CD8-positive, alpha-beta memory T cell (primary cell): Measurements from ENCODE around the gene SLC25A21. TPM values are rescaled to one million over a fixed set of nuclear protein-coding genes. Genes with fewer than 3 reads are reported as not detected.
A peak's percentile ranks its signal among the peaks of the same experiment; 100 is the strongest.
"Not testable (repeated sequence)": the region's sequence is repeated elsewhere in the genome, so short reads cannot be mapped to it uniquely, and the experiment has no call there.

Experiments
- CTCF ChIA-PET: fragments of 350-600 bp; sonication (Branson Sonifier 250); formaldehyde crosslinking; loops from one replicate; lab custom pipeline; 2021; ENCODE audit warnings: antibody characterized with exemption; lab: Charles Lee
- POLR2A ChIA-PET: fragments of 350-600 bp; sonication (Branson Sonifier 250); formaldehyde crosslinking; loops from one replicate; lab custom pipeline; 2021; ENCODE audit warnings: antibody characterized with exemption; lab: Charles Lee
- DNase-seq, 5 donors: peaks; one replicate each; pipeline versions ENCODE4 v3.0.0 to v3.0.0-alpha.2; 2020 to 2022; ENCODE audit warnings: mixed read lengths in 1 of 5
- H3K27ac ChIP-seq: one replicate; pipeline ENCODE4 v1.7.0; 2013; ENCODE audit warnings: low read depth, mild to moderate bottlenecking, low read length, moderate library complexity
- H3K27me3 ChIP-seq: 2 replicates; pipeline ENCODE4 v1.7.0; 2013; ENCODE audit warnings: low read length, mild to moderate bottlenecking; ENCODE audit not compliant: insufficient read depth, poor library complexity, severe bottlenecking
- H3K36me3 ChIP-seq: 2 replicates; pipeline ENCODE4 v1.7.0; 2013; ENCODE audit warnings: mild to moderate bottlenecking, low read length, moderate library complexity; ENCODE audit not compliant: insufficient read depth
- H3K4me1 ChIP-seq: 2 replicates; pipeline ENCODE4 v1.7.0; 2013; ENCODE audit warnings: mild to moderate bottlenecking, low read length, moderate library complexity; ENCODE audit not compliant: insufficient read depth
- H3K4me3 ChIP-seq: 2 replicates; pipeline ENCODE4 v1.7.0; 2013; ENCODE audit warnings: mild to moderate bottlenecking, low read length
- H3K9me3 ChIP-seq: 2 replicates; pipeline ENCODE4 v1.7.0; 2013; ENCODE audit warnings: mild to moderate bottlenecking, low read length
- H3K27ac Mint-ChIP-seq, 8 donors: one replicate each; pipeline ENCODE4 v1.8.0; 2020 to 2021; ENCODE audit warnings: mixed read lengths in 8 of 8, mild to moderate bottlenecking in 6 of 8, inconsistent platforms in 3 of 8, moderate library complexity in 3 of 8
- H3K27me3 Mint-ChIP-seq, 2 donors: one replicate each; pipeline ENCODE4 v1.8.0; 2020 to 2021; ENCODE audit warnings: mixed read lengths in 2 of 2, mild to moderate bottlenecking in 1 of 2, moderate library complexity in 1 of 2
- H3K36me3 Mint-ChIP-seq, 3 donors: one replicate each; pipeline ENCODE4 v1.8.0; 2020 to 2021; ENCODE audit warnings: mixed read lengths in 3 of 3, inconsistent platforms in 1 of 3, mild to moderate bottlenecking in 1 of 3
- H3K4me1 Mint-ChIP-seq, 3 donors: one replicate each; pipeline ENCODE4 v1.8.0; 2020 to 2021; ENCODE audit warnings: mixed read lengths in 3 of 3, inconsistent platforms in 1 of 3, mild to moderate bottlenecking in 1 of 3
- H3K4me3 Mint-ChIP-seq, 7 donors: one replicate each; pipeline ENCODE4 v1.8.0; 2020 to 2021; ENCODE audit warnings: mixed read lengths in 7 of 7, mild to moderate bottlenecking in 6 of 7, moderate library complexity in 4 of 7, inconsistent platforms in 2 of 7
- H3K9me3 Mint-ChIP-seq, 5 donors: one replicate each; pipeline ENCODE4 v1.8.0; 2020 to 2022; ENCODE audit warnings: mixed read lengths in 5 of 5, mild to moderate bottlenecking in 3 of 5, moderate library complexity in 2 of 5, inconsistent platforms in 1 of 5
- polyA plus RNA-seq: library from polyadenylated mRNA; unstranded; fragments of 300-500 nt; fragmentation: Illumina TruSeq; gene quantifications from one replicate; pipeline ENCODE4 v1.2.3, GENCODE V29; 2021
- total RNA-seq, 2 experiments: library from RNA; stranded (reverse); gene quantifications; one replicate each; pipeline ENCODE4 v1.2.3, GENCODE V29; 2021

Gene SLC25A21
- total and polyA plus RNA-seq, 3 experiments from 2014 or later = not detected

GRCh38 chr14:36702474-36702873 is 469.9 kb downstream of the SLC25A21 start:
- Mint-ChIP-seq H3K27me3 (peaks cover 2 to 4% of the 10 kb centered on the region in 2 donors), H3K4me3 (no peak overlapping the region), H3K9me3 (peaks cover 0 to 9% (median 6%) of the 10 kb centered on the region in 5 donors), H3K4me1 (no peaks in the 10 kb centered on the region), H3K27ac (no peak overlapping the region), H3K36me3 (no peaks in the 10 kb centered on the region)
- POLR2A ChIA-PET = no interaction called here
- Histone ChIP-seq H3K27ac (no peak overlapping the region), H3K4me1 (no peaks in the 10 kb centered on the region), H3K36me3 (no peaks in the 10 kb centered on the region), H3K4me3 (no peak overlapping the region), H3K27me3 (no peaks in the 10 kb centered on the region), H3K9me3 (no peaks in the 10 kb centered on the region)
- no peak for DNase-seq
- CTCF ChIA-PET = no interaction called here

GRCh38 chr14:36701132-36701531 is 471.3 kb downstream of the SLC25A21 start:
- Histone ChIP-seq H3K4me3 (no peak overlapping the region), H3K27me3 (no peaks in the 10 kb centered on the region), H3K36me3 (no peaks in the 10 kb centered on the region), H3K27ac (no peak overlapping the region), H3K4me1 (no peaks in the 10 kb centered on the region), H3K9me3 (no peaks in the 10 kb centered on the region)
- no peaks in the 10 kb centered on the region for H3K4me1 Mint-ChIP-seq
- CTCF ChIA-PET = no interaction called here
- no peaks in the 10 kb centered on the region for H3K36me3 Mint-ChIP-seq
- no peak overlapping the region for H3K4me3 Mint-ChIP-seq
- no peak for DNase-seq
- H3K9me3 Mint-ChIP-seq = peaks cover 0 to 12% (median 5%) of the 10 kb centered on the region in 5 donors
- peaks cover 2 to 4% of the 10 kb centered on the region in 2 donors for H3K27me3 Mint-ChIP-seq
- POLR2A ChIA-PET = no interaction called here
- H3K27ac Mint-ChIP-seq = no peak overlapping the region

- no peak overlapping the region for H3K27ac Mint-ChIP-seq
- Histone ChIP-seq H3K4me1 (no peaks in the 10 kb centered on the region), H3K27ac (no peak overlapping the region), H3K36me3 (no peaks in the 10 kb centered on the region), H3K4me3 (no peak overlapping the region), H3K9me3 (no peaks in the 10 kb centered on the region), H3K27me3 (no peaks in the 10 kb centered on the region)
- ChIA-PET CTCF (no interaction called here), POLR2A (no interaction called here)
- H3K4me3 Mint-ChIP-seq = no peak overlapping the region
- H3K4me1 Mint-ChIP-seq = no peaks in the 10 kb centered on the region
- no peak for DNase-seq
- H3K9me3 Mint-ChIP-seq = peaks cover 0 to 13% (median 6%) of the 10 kb centered on the region in 5 donors
- H3K27me3 Mint-ChIP-seq = peaks cover 2 to 4% of the 10 kb centered on the region in 2 donors
- no peaks in the 10 kb centered on the region for H3K36me3 Mint-ChIP-seq
These were observed 471.8 kb downstream of the SLC25A21 start for GRCh38 chr14:36700651-36701050.

- H3K27ac Mint-ChIP-seq, H3K36me3 Mint-ChIP-seq, POLR2A ChIA-PET, H3K27ac ChIP-seq, H3K27me3 ChIP-seq, H3K27me3 Mint-ChIP-seq, H3K4me1 Mint-ChIP-seq, CTCF ChIA-PET, H3K4me1 ChIP-seq, H3K36me3 ChIP-seq, H3K9me3 ChIP-seq, H3K4me3 ChIP-seq, H3K4me3 Mint-ChIP-seq, DNase-seq: not testable (repeated sequence)
- H3K9me3 Mint-ChIP-seq = peaks cover 4 to 17% (median 6%) of the 10 kb centered on the region in 5 donors
These were observed 473.0 kb downstream of the SLC25A21 start for GRCh38 chr14:36699420-36699819.

GRCh38 chr14:36690311-36691040 is 481.9 kb downstream of the SLC25A21 start:
- no peaks in the 10 kb centered on the region for H3K9me3 ChIP-seq
- CTCF ChIA-PET = no interaction called here
- no peaks in the 10 kb centered on the region for H3K36me3 Mint-ChIP-seq
- H3K27me3 Mint-ChIP-seq = peaks cover 0 to 4% of the 10 kb centered on the region in 2 donors
- no peaks in the 10 kb centered on the region for H3K4me1 Mint-ChIP-seq
- no peaks in the 10 kb centered on the region for H3K27me3 ChIP-seq
- H3K4me1 ChIP-seq = no peaks in the 10 kb centered on the region
- H3K9me3 Mint-ChIP-seq = peaks cover 0 to 17% (median 4%) of the 10 kb centered on the region in 5 donors
- no peak for DNase-seq
- no peaks in the 10 kb centered on the region for H3K36me3 ChIP-seq
- H3K4me3 Mint-ChIP-seq = no peak overlapping the region
- no peak overlapping the region for H3K4me3 ChIP-seq
- POLR2A ChIA-PET = no interaction called here
- no peak overlapping the region for H3K27ac ChIP-seq
- H3K27ac Mint-ChIP-seq = peak overlapping the region in 1 of 8 donors; percentile 17

- no peaks in the 10 kb centered on the region for H3K36me3 Mint-ChIP-seq
- no peak overlapping the region for H3K4me3 ChIP-seq
- no peak overlapping the region for H3K4me3 Mint-ChIP-seq
- no peak for DNase-seq
- no peak overlapping the region for H3K27ac Mint-ChIP-seq
- H3K9me3 Mint-ChIP-seq = peaks cover 0 to 7% (median 0%) of the 10 kb centered on the region in 5 donors
- H3K36me3 ChIP-seq = no peaks in the 10 kb centered on the region
- no peaks in the 10 kb centered on the region for H3K9me3 ChIP-seq
- ChIA-PET CTCF (no interaction called here), POLR2A (no interaction called here)
- no peak overlapping the region for H3K27ac ChIP-seq
- H3K4me1 ChIP-seq = no peaks in the 10 kb centered on the region
- H3K27me3 ChIP-seq = no peaks in the 10 kb centered on the region
- H3K4me1 Mint-ChIP-seq = no peaks in the 10 kb centered on the region
- peaks cover 0 to 2% of the 10 kb centered on the region in 2 donors for H3K27me3 Mint-ChIP-seq
These were observed 487.5 kb downstream of the SLC25A21 start for GRCh38 chr14:36684946-36685345.

GRCh38 chr14:36683083-36683724 is 489.2 kb downstream of the SLC25A21 start:
- no peaks in the 10 kb centered on the region for H3K27me3 ChIP-seq
- no peaks in the 10 kb centered on the region for H3K36me3 ChIP-seq
- no peak overlapping the region for H3K27ac Mint-ChIP-seq
- peaks cover 0 to 2% (median 0%) of the 10 kb centered on the region in 5 donors for H3K9me3 Mint-ChIP-seq
- no peak overlapping the region for H3K4me3 Mint-ChIP-seq
- no peaks in the 10 kb centered on the region for H3K4me1 ChIP-seq
- no peak for DNase-seq
- H3K27me3 Mint-ChIP-seq = peaks cover 0 to 2% of the 10 kb centered on the region in 2 donors
- no peak overlapping the region for H3K4me3 ChIP-seq
- ChIA-PET POLR2A (no interaction called here), CTCF (no interaction called here)
- H3K36me3 Mint-ChIP-seq = no peaks in the 10 kb centered on the region
- H3K27ac ChIP-seq = no peak overlapping the region
- H3K4me1 Mint-ChIP-seq = no peaks in the 10 kb centered on the region
- H3K9me3 ChIP-seq = no peaks in the 10 kb centered on the region

GRCh38 chr14:36682338-36682737 is 490.1 kb downstream of the SLC25A21 start:
- Mint-ChIP-seq H3K36me3 (no peaks in the 10 kb centered on the region), H3K27me3 (peaks cover 0 to 11% of the 10 kb centered on the region in 2 donors), H3K27ac (peak overlapping the region in 1 of 8 donors; percentile 2), H3K4me1 (no peaks in the 10 kb centered on the region), H3K4me3 (no peak overlapping the region), H3K9me3 (peaks cover 0 to 2% (median under 1%) of the 10 kb centered on the region in 5 donors)
- Histone ChIP-seq H3K27me3 (no peaks in the 10 kb centered on the region), H3K4me1 (no peaks in the 10 kb centered on the region), H3K9me3 (no peaks in the 10 kb centered on the region), H3K4me3 (no peak overlapping the region), H3K36me3 (no peaks in the 10 kb centered on the region), H3K27ac (no peak overlapping the region)
- ChIA-PET POLR2A (no interaction called here), CTCF (no interaction called here)
- no peak for DNase-seq
